ENCODE data around the gene LIFR.
"Not testable (repeated sequence)": the region's sequence is repeated elsewhere in the genome, so short reads cannot be mapped to it uniquely, and the experiment has no call there.

The LIFR gene

GRCh38 chr5:38529955-38530646 lies 26.3 kb downstream of the LIFR start:
- no peak overlapping the region for H3K9ac ChIP-seq (ENCODE audit: low read depth, low read length)
- H3K4me3 ChIP-seq (ENCODE audit: low read length): no peak overlapping the region
- H3K36me3 ChIP-seq (ENCODE audit: insufficient read depth, low read length): peaks cover 3% of the 10 kb centered on the region
- H3K4me2 ChIP-seq (ENCODE audit: low read length): no peak overlapping the region
- H3K9me3 ChIP-seq (replicated peaks; ENCODE audit: low read length): no peaks in the 10 kb centered on the region
- no peaks in the 10 kb centered on the region for H3K4me1 ChIP-seq (ENCODE audit: control insufficient read depth, insufficient read depth, low read length)
- no peaks in the 10 kb centered on the region for H3K27me3 ChIP-seq (ENCODE audit: control insufficient read depth, insufficient read depth, low read length)

DNA sequence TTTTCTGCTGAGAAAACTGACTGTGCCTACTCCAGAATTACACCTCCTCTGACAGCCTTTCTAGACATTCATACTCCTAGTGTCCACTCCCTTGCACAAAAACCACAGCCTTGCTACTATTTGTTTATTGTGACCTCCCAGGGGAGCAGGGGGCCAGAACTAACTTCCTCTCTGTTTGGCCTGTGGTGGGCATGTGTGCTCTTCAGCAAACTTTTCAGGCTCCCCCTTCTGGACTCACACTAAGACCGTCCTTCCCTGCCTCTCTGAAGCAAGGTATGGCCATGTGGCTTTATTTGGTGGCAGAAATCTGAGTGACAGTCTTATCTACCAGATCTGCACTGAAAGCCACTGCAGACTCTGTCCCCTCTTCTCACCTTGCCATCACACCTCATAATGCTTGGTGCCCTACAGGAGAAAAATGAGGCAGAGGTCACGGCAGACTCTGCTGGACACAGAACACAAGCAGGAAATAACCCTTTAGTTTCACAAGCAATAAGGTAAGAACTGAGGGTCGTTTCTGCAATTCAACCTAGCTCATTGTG lies 28.2 kb downstream of the LIFR start:
- Histone ChIP-seq H3K4me1 (ENCODE audit: control insufficient read depth, insufficient read depth, low read length) (no peaks in the 10 kb centered on the region), H3K4me2 (ENCODE audit: low read length) (no peak overlapping the region), H3K9me3 (replicated peaks; ENCODE audit: low read length) (no peaks in the 10 kb centered on the region)

DNA sequence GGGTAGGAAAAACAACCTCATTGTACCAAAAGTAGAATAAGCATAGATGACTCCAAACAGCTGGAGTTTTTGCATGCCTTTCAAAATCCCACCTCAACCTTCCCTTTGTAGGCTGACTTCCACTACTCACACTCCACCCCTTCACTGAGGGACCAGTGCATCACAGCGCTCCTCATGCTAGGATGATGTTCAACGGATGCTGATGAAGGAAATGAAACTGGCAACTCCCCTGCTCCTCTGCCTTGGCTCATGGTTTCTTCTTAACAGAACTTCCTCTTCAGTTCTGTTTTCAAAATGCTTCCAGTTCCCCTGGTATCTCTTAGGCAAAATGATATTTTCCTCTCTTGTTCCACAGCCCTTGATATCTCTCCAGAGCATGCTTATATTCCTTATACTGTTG lies 29.0 kb downstream of the LIFR start:
- H3K4me1 ChIP-seq (ENCODE audit: control insufficient read depth, insufficient read depth, low read length): no peaks in the 10 kb centered on the region
- H3K36me3 ChIP-seq (ENCODE audit: insufficient read depth, low read length): peaks cover 3% of the 10 kb centered on the region
- no peaks in the 10 kb centered on the region for H3K9me3 ChIP-seq (replicated peaks; ENCODE audit: low read length)
- H3K4me2 ChIP-seq (ENCODE audit: low read length): no peak overlapping the region
- no peaks in the 10 kb centered on the region for H3K27me3 ChIP-seq (ENCODE audit: control insufficient read depth, insufficient read depth, low read length)
- H3K9ac ChIP-seq (ENCODE audit: low read depth, low read length): no peak overlapping the region
- no peak overlapping the region for H3K4me3 ChIP-seq (ENCODE audit: low read length)

More for the DNA sequence above, 28.2 kb downstream of the LIFR start:
- peaks cover 3% of the 10 kb centered on the region for H3K36me3 ChIP-seq (ENCODE audit: insufficient read depth, low read length)
- no peak overlapping the region for H3K4me3 ChIP-seq (ENCODE audit: low read length)
- no peaks in the 10 kb centered on the region for H3K27me3 ChIP-seq (ENCODE audit: control insufficient read depth, insufficient read depth, low read length)
- no peak overlapping the region for H3K9ac ChIP-seq (ENCODE audit: low read depth, low read length)

DNA sequence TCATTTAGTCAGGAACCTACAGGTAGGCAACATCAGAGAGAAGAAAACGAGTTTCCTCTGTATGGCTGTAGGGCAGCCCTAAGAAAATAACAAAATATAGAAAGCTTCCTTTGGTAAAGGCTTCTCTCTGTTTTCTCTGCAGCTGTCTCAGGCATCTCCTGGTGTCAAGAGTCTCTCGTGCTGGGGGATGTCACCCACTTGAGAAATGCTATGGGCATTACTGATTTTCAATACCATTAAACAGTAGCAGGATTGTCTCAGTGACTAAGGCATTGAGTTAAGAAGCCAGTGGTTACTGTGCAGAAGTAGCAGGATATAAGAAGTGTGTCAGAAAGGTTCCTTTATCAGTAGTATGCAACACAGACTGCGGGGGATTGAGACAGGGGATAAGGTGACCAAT lies 32.4 kb downstream of the LIFR start:
- Histone ChIP-seq H3K9ac (ENCODE audit: low read depth, low read length) (no peak overlapping the region), H3K9me3 (replicated peaks; ENCODE audit: low read length) (no peaks in the 10 kb centered on the region), H3K27me3 (ENCODE audit: control insufficient read depth, insufficient read depth, low read length) (no peaks in the 10 kb centered on the region), H3K4me1 (ENCODE audit: control insufficient read depth, insufficient read depth, low read length) (no peaks in the 10 kb centered on the region), H3K4me3 (ENCODE audit: low read length) (no peak overlapping the region), H3K36me3 (ENCODE audit: insufficient read depth, low read length) (peaks cover 14% of the 10 kb centered on the region), H3K4me2 (ENCODE audit: low read length) (no peak overlapping the region)

DNA sequence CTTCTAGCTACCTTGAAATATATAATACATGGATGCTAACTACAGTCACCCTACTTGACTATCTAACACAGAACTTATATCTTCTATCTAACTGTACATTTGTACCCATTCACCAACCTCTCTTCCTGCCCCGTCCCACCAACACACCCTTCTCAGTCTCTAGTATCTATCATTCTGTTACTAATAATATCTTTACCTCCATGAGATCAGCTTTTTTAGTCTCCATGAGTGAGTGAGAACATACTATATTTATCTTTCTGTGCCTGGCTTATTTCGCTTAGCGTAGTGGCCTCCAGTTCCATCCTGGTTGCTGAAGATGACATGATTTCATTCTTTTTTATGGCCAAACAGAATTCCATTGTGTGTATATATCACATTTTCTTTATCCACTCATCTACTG lies 37.0 kb downstream of the LIFR start:
- peaks cover 11% of the 10 kb centered on the region for H3K36me3 ChIP-seq (ENCODE audit: insufficient read depth, low read length)
- no peaks in the 10 kb centered on the region for H3K27me3 ChIP-seq (ENCODE audit: control insufficient read depth, insufficient read depth, low read length)
- no peaks in the 10 kb centered on the region for H3K4me1 ChIP-seq (ENCODE audit: control insufficient read depth, insufficient read depth, low read length)
- no peaks in the 10 kb centered on the region for H3K9me3 ChIP-seq (replicated peaks; ENCODE audit: low read length)
- H3K4me3 ChIP-seq (ENCODE audit: low read length): no peak overlapping the region
- no peak overlapping the region for H3K4me2 ChIP-seq (ENCODE audit: low read length)
- no peak overlapping the region for H3K9ac ChIP-seq (ENCODE audit: low read depth, low read length)

GRCh38 chr5:38518341-38518740 lies 38.1 kb downstream of the LIFR start:
- Histone ChIP-seq H3K4me3 (ENCODE audit: low read length) (no peak overlapping the region), H3K4me2 (ENCODE audit: low read length) (no peak overlapping the region), H3K36me3 (ENCODE audit: insufficient read depth, low read length) (peaks cover 11% of the 10 kb centered on the region), H3K9ac (ENCODE audit: low read depth, low read length) (no peak overlapping the region), H3K4me1 (ENCODE audit: control insufficient read depth, insufficient read depth, low read length) (no peaks in the 10 kb centered on the region), H3K27me3 (ENCODE audit: control insufficient read depth, insufficient read depth, low read length) (no peaks in the 10 kb centered on the region), H3K9me3 (replicated peaks; ENCODE audit: low read length) (no peaks in the 10 kb centered on the region)

DNA sequence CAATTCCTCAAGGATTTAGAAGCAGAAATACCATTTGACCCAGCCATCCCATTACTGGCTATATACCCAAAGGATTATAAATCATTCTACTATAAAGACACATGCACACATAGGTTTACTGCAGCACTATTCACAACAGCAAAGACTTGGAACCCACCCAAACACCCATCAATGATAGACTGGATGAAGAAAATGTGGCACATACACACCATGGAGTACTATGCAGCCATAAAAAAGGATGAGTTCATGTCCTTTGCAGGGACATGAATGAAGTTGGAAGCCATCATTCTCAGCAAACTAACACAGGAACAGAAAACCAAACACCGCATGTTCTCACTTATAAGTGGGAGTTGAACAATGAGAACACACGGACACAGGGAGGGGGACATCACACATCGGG lies 39.8 kb downstream of the LIFR start:
- not testable (repeated sequence) for H3K9ac ChIP-seq (ENCODE audit: low read depth, low read length); H3K4me1 ChIP-seq (ENCODE audit: control insufficient read depth, insufficient read depth, low read length); H3K9me3 ChIP-seq (replicated peaks; ENCODE audit: low read length); H3K36me3 ChIP-seq (ENCODE audit: insufficient read depth, low read length); H3K4me2 ChIP-seq (ENCODE audit: low read length); H3K27me3 ChIP-seq (ENCODE audit: control insufficient read depth, insufficient read depth, low read length); H3K4me3 ChIP-seq (ENCODE audit: low read length)

- H3K36me3 ChIP-seq (ENCODE audit: insufficient read depth, low read length): no peaks in the 10 kb centered on the region
- H3K4me3 ChIP-seq (ENCODE audit: low read length): no peak overlapping the region
- no peaks in the 10 kb centered on the region for H3K27me3 ChIP-seq (ENCODE audit: control insufficient read depth, insufficient read depth, low read length)
- no peaks in the 10 kb centered on the region for H3K4me1 ChIP-seq (ENCODE audit: control insufficient read depth, insufficient read depth, low read length)
- H3K4me2 ChIP-seq (ENCODE audit: low read length): no peak overlapping the region
- H3K9me3 ChIP-seq (replicated peaks; ENCODE audit: low read length): no peaks in the 10 kb centered on the region
- H3K9ac ChIP-seq (ENCODE audit: low read depth, low read length): no peak overlapping the region
Measured at GRCh38 chr5:38515646-38516045, 40.8 kb downstream of the LIFR start.

DNA sequence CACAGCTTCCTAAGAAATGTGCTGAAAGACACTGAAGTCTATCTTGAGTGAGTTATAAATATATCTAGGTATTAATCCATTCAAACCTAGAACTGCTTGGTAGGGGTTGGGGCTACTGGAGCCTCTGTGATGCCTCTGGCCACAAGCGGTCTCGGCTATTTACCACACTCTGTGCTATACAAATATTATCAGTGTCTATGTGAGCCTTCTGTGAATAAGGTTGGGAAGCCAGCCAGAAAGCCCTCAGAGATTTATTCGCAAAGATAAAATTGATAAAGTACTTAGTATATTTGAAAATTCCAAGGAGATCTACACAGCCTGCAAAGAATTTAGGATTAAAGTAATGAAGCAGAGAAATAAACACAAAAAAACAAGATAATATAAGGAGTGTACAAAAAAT lies 41.4 kb downstream of the LIFR start:
- Histone ChIP-seq H3K27me3 (ENCODE audit: control insufficient read depth, insufficient read depth, low read length) (no peaks in the 10 kb centered on the region), H3K9me3 (replicated peaks; ENCODE audit: low read length) (no peaks in the 10 kb centered on the region)

GRCh38 chr5:38509185-38509584 lies 47.3 kb downstream of the LIFR start:
- Histone ChIP-seq H3K9ac (ENCODE audit: low read depth, low read length) (peak overlapping the region; percentile 41), H3K4me1 (ENCODE audit: control insufficient read depth, insufficient read depth, low read length) (peaks cover 11% of the 10 kb centered on the region), H3K36me3 (ENCODE audit: insufficient read depth, low read length) (no peaks in the 10 kb centered on the region), H3K4me3 (ENCODE audit: low read length) (no peak overlapping the region), H3K27me3 (ENCODE audit: control insufficient read depth, insufficient read depth, low read length) (no peaks in the 10 kb centered on the region), H3K4me2 (ENCODE audit: low read length) (peak overlapping the region; percentile 54), H3K9me3 (replicated peaks; ENCODE audit: low read length) (no peaks in the 10 kb centered on the region)

More for the DNA sequence above, 41.4 kb downstream of the LIFR start:
- Histone ChIP-seq H3K4me3 (ENCODE audit: low read length) (no peak overlapping the region), H3K36me3 (ENCODE audit: insufficient read depth, low read length) (no peaks in the 10 kb centered on the region), H3K4me2 (ENCODE audit: low read length) (no peak overlapping the region), H3K9ac (ENCODE audit: low read depth, low read length) (no peak overlapping the region), H3K4me1 (ENCODE audit: control insufficient read depth, insufficient read depth, low read length) (no peaks in the 10 kb centered on the region)

- Histone ChIP-seq H3K9ac (ENCODE audit: low read depth, low read length) (no peak overlapping the region), H3K4me1 (ENCODE audit: control insufficient read depth, insufficient read depth, low read length) (peaks cover 11% of the 10 kb centered on the region), H3K36me3 (ENCODE audit: insufficient read depth, low read length) (no peaks in the 10 kb centered on the region), H3K4me2 (ENCODE audit: low read length) (no peak overlapping the region), H3K4me3 (ENCODE audit: low read length) (no peak overlapping the region), H3K27me3 (ENCODE audit: control insufficient read depth, insufficient read depth, low read length) (no peaks in the 10 kb centered on the region), H3K9me3 (replicated peaks; ENCODE audit: low read length) (no peaks in the 10 kb centered on the region)
Measured at GRCh38 chr5:38506302-38506701, 50.1 kb downstream of the LIFR start.

- Histone ChIP-seq H3K9me3 (replicated peaks; ENCODE audit: low read length) (no peaks in the 10 kb centered on the region), H3K27me3 (ENCODE audit: control insufficient read depth, insufficient read depth, low read length) (no peaks in the 10 kb centered on the region), H3K4me3 (ENCODE audit: low read length) (no peak overlapping the region), H3K9ac (ENCODE audit: low read depth, low read length) (no peak overlapping the region), H3K4me2 (ENCODE audit: low read length) (no peak overlapping the region), H3K36me3 (ENCODE audit: insufficient read depth, low read length) (no peaks in the 10 kb centered on the region), H3K4me1 (ENCODE audit: control insufficient read depth, insufficient read depth, low read length) (peaks cover 8% of the 10 kb centered on the region)
Measured at GRCh38 chr5:38500573-38501260, 55.7 kb downstream of the LIFR start.

Measured in skeletal muscle satellite cell (primary cell).